Upper lobe of right lung (tissue), 1 donor: ENCODE data around the gene ADGRL4. TPM values are rescaled to one million over a fixed set of nuclear protein-coding genes. Genes with fewer than 3 reads are reported as not detected.
"Not testable (repeated sequence)": the region's sequence is repeated elsewhere in the genome, so short reads cannot be mapped to it uniquely, and the experiment has no call there.

ENCODE experiments used
- ATAC-seq: fragments of 200-7000 bp; cut with Tn5 transposase; one replicate; pipeline ENCODE4 v1.9.1; 2020; ENCODE audit warnings: mild to moderate bottlenecking, moderate library complexity
- DNase-seq: peaks from one replicate; pipeline ENCODE4 v3.0.0-alpha.2; 2020
- H3K27ac ChIP-seq: fragments of 200-600 bp; one replicate; pipeline ENCODE4 v1.8.0; 2022
- H3K27me3 ChIP-seq: fragments of 200-600 bp; one replicate; pipeline ENCODE4 v1.8.0; 2022; ENCODE audit warnings: mild to moderate bottlenecking
- H3K36me3 ChIP-seq: fragments of 200-600 bp; one replicate; pipeline ENCODE4 v1.8.0; 2022
- H3K4me1 ChIP-seq: fragments of 200-600 bp; one replicate; pipeline ENCODE4 v1.8.0; 2022
- H3K4me3 ChIP-seq: fragments of 200-600 bp; one replicate; pipeline ENCODE4 v1.8.0; 2022; ENCODE audit warnings: mild to moderate bottlenecking
- H3K9me3 ChIP-seq: fragments of 200-600 bp; one replicate; pipeline ENCODE4 v1.8.0; 2022
- CTCF ChIP-seq: fragments of 200-600 bp; IDR thresholded peaks from one replicate; pipeline ENCODE4 v1.8.0; 2022; ENCODE audit warnings: antibody characterized with exemption
- intact Hi-C: fragments of 100-400 bp; cut with DNase I; formaldehyde crosslinking; loops from one replicate; pipeline ENCODE4 v1.11.0; 2022
- total RNA-seq: library from RNA; stranded (reverse); fragmentation: NEBNext Ultra II Directional; extraction: Animal tissue kit (Norgen Biotek cat#: 25700); gene quantifications from one replicate; pipeline ENCODE4 v1.2.1, GENCODE V29; 2021
- donor health status: DM: no; HTN: yes; CAD: no; lungs with severe emphysema.

The ADGRL4 gene
- total RNA-seq, 1 donor from 2014 or later, result 31.9 TPM

- intact Hi-C loops, result no loop called here
- TF ChIP-seq CTCF, result no peak
- Histone ChIP-seq H3K27me3 (no peaks in the 10 kb centered on the region), H3K4me1 (no peaks in the 10 kb centered on the region), H3K27ac (no peak overlapping the region), H3K36me3 (no peaks in the 10 kb centered on the region), H3K9me3 (no peaks in the 10 kb centered on the region), H3K4me3 (no peak overlapping the region)
- DNase-seq (no peak), ATAC-seq (no peak)
Observed at GRCh38 chr1:78894811-78895210, 111.7 kb downstream of the ADGRL4 start.

GRCh38 chr1:78892260-78892840, 114.2 kb downstream of the ADGRL4 start:
- no peak for TF ChIP-seq CTCF

GRCh38 chr1:78887458-78887857, 119.1 kb downstream of the ADGRL4 start:
- TF ChIP-seq CTCF, result no peak
- Histone ChIP-seq H3K27me3 (no peaks in the 10 kb centered on the region), H3K4me3 (no peak overlapping the region), H3K4me1 (no peaks in the 10 kb centered on the region), H3K9me3 (no peaks in the 10 kb centered on the region), H3K36me3 (no peaks in the 10 kb centered on the region), H3K27ac (no peak overlapping the region)
- ATAC-seq (no peak), DNase-seq (no peak)
- intact Hi-C loops, result no loop called here

More at GRCh38 chr1:78892260-78892840, 114.2 kb downstream of the ADGRL4 start:
- Histone ChIP-seq H3K4me1 (no peaks in the 10 kb centered on the region), H3K36me3 (no peaks in the 10 kb centered on the region), H3K4me3 (no peak overlapping the region), H3K27ac (no peak overlapping the region), H3K27me3 (no peaks in the 10 kb centered on the region), H3K9me3 (no peaks in the 10 kb centered on the region)
- intact Hi-C loops, result no loop called here
- DNase-seq (no peak), ATAC-seq (no peak)

GRCh38 chr1:78884685-78885452, 121.7 kb downstream of the ADGRL4 start:
- Histone ChIP-seq H3K4me1 (no peaks in the 10 kb centered on the region), H3K4me3 (no peak overlapping the region), H3K27ac (no peak overlapping the region), H3K36me3 (no peaks in the 10 kb centered on the region), H3K9me3 (no peaks in the 10 kb centered on the region), H3K27me3 (no peaks in the 10 kb centered on the region)
- DNase-seq, result no peak
- intact Hi-C loops, result no loop called here
- TF ChIP-seq CTCF, result no peak
- ATAC-seq, result no peak

GRCh38 chr1:78880223-78880622, 126.3 kb downstream of the ADGRL4 start:
- no peak overlapping the region for H3K27ac ChIP-seq
- no peaks in the 10 kb centered on the region for H3K9me3 ChIP-seq
- DNase-seq (no peak), ATAC-seq (no peak)
- H3K4me3 ChIP-seq, result no peak overlapping the region
- TF ChIP-seq CTCF, result no peak
- H3K36me3 ChIP-seq, result no peaks in the 10 kb centered on the region
- H3K4me1 ChIP-seq, result no peaks in the 10 kb centered on the region
- H3K27me3 ChIP-seq, result no peaks in the 10 kb centered on the region
- intact Hi-C loops, result no loop called here

GRCh38 chr1:78875986-78876385, 130.5 kb downstream of the ADGRL4 start:
- ATAC-seq, H3K36me3 ChIP-seq, H3K4me3 ChIP-seq, H3K27ac ChIP-seq, intact Hi-C loops, H3K4me1 ChIP-seq, DNase-seq, H3K27me3 ChIP-seq, H3K9me3 ChIP-seq: not testable (repeated sequence)

GRCh38 chr1:78872801-78873200, 133.7 kb downstream of the ADGRL4 start:
- H3K4me1 ChIP-seq, H3K36me3 ChIP-seq, H3K9me3 ChIP-seq, H3K27ac ChIP-seq, H3K27me3 ChIP-seq, DNase-seq, intact Hi-C loops, H3K4me3 ChIP-seq, ATAC-seq: not testable (repeated sequence)
